GM19238 (cell line): ENCODE data around the gene ACAT1.
A peak's percentile ranks its signal among the peaks of the same experiment; 100 is the strongest.
"Not testable (repeated sequence)": the region's sequence is repeated elsewhere in the genome, so short reads cannot be mapped to it uniquely, and the experiment has no call there.

ENCODE experiments used
- DNase-seq: peaks from one replicate; pipeline ENCODE4 v3.0.0; 2011; ENCODE audit warnings: low spot score; ENCODE audit not compliant: insufficient read length

Gene ACAT1

GRCh38 chr11:108144615-108145014 lies 23.2 kb downstream of the ACAT1 start:
- DNase-seq, result no peak

GRCh38 chr11:108147150-108147549 lies 25.8 kb downstream of the ACAT1 start:
- no peak for DNase-seq

GRCh38 chr11:108148556-108148955 lies 27.2 kb downstream of the ACAT1 start:
- no peak for DNase-seq

- DNase-seq, result no peak
Measured at GRCh38 chr11:108154591-108154990, 33.2 kb downstream of the ACAT1 start.

- DNase-seq, result peak; percentile 42
Measured at GRCh38 chr11:108160970-108161566, 39.7 kb downstream of the ACAT1 start.

GRCh38 chr11:108162878-108163277 lies 41.5 kb downstream of the ACAT1 start:
- DNase-seq, result not testable (repeated sequence)

- DNase-seq, result no peak
Measured at GRCh38 chr11:108167624-108168023, 46.3 kb downstream of the ACAT1 start.

- no peak for DNase-seq
Measured at GRCh38 chr11:108170184-108170583, 48.8 kb downstream of the ACAT1 start.

GRCh38 chr11:108177570-108177969 lies 56.2 kb downstream of the ACAT1 start:
- no peak for DNase-seq

- no peak for DNase-seq
Measured at GRCh38 chr11:108193725-108194124, 72.4 kb downstream of the ACAT1 start.

- DNase-seq, result no peak
Measured at GRCh38 chr11:108196901-108197300, 75.5 kb downstream of the ACAT1 start.
